Measurements from ENCODE around the gene KASH5. TPM values are rescaled to one million over a fixed set of nuclear protein-coding genes. Genes with fewer than 3 reads are reported as not detected.

The KASH5 gene
- total and polyA plus RNA-seq, 2 experiments from 2014 or later: 0.44 TPM; not detected in 1

- no peak for TF ChIP-seq NANOG (IDR thresholded peaks at IDR 0.05; ENCODE audit: borderline replicate concordance)
- TF ChIP-seq EZH2 (IDR thresholded peaks at IDR 0.05; ENCODE audit: low read depth, unreplicated experiment): no peak
- TF ChIP-seq ZNF114 (CRISPR knock-in tag; IDR thresholded peaks at IDR 0.05): no peak
- no peak for TF ChIP-seq POLR2AphosphoS5 (IDR thresholded peaks at IDR 0.05; ENCODE audit: low read depth)
- no peak for TF ChIP-seq CREB1 (CRISPR knock-in tag; IDR thresholded peaks at IDR 0.05; ENCODE audit: low read depth)
- no peak for TF ChIP-seq REST (IDR thresholded peaks at IDR 0.05; ENCODE audit: unreplicated experiment)
Measured at GRCh38 chr19:49453757-49454240, 65.8 kb downstream of the KASH5 start (continued).

GRCh38 chr19:49455773-49456172 lies 67.7 kb downstream of the KASH5 start:
- H3K27me3 Mint-ChIP-seq (ENCODE audit: insufficient read depth, low read depth, poor library complexity): peaks cover 19% of the 10 kb centered on the region
- no peak overlapping the region for H3K27ac ChIP-seq (ENCODE audit: low read depth)
- H3K9me3 Mint-ChIP-seq: peaks cover 9% of the 10 kb centered on the region; the same call in 2 of the 3 replicates
- H3K4me2 ChIP-seq: no peak overlapping the region
- H3K4me3 ChIP-seq: no peak overlapping the region
- ATAC-seq (no peak), DNase-seq (ENCODE audit: low spot score) (no peak)
- TF ChIP-seq ZNF114 (CRISPR knock-in tag; IDR thresholded peaks at IDR 0.05): no peak
- TF ChIP-seq ZNF462 (CRISPR knock-in tag; IDR thresholded peaks at IDR 0.05): no peak
- TF ChIP-seq JUNB (IDR thresholded peaks at IDR 0.05; ENCODE audit: unreplicated experiment): no peak
- no peak for TF ChIP-seq POLR2AphosphoS5 (IDR thresholded peaks at IDR 0.05; ENCODE audit: low read depth)
- peaks cover 37% of the 10 kb centered on the region for H3K36me3 Mint-ChIP-seq (ENCODE audit: low read depth)
- 0 out of 2 replicates have a peak, but pooled peaks cover 4% of the 10 kb centered on the region for H3F3A ChIP-seq (replicated peaks; ENCODE audit: low read depth)
- H3K36me3 ChIP-seq (ENCODE audit: insufficient read depth): no peaks in the 10 kb centered on the region
- no peaks in the 10 kb centered on the region for H3K27me3 ChIP-seq (ENCODE audit: insufficient read depth)
- H3K9me2 ChIP-seq (ENCODE audit: insufficient read depth): no peaks in the 10 kb centered on the region
- H4K20me1 ChIP-seq (replicated peaks; ENCODE audit: insufficient read depth): no peaks in the 10 kb centered on the region
- H2AFZ ChIP-seq: no peak overlapping the region
- H3K27ac Mint-ChIP-seq: no peak overlapping the region
- H3K4me1 Mint-ChIP-seq: peaks cover under 1% of the 10 kb centered on the region
- H3K4me3 Mint-ChIP-seq: no peak overlapping the region; the same call in 2 of the 3 replicates
- peaks cover 6% of the 10 kb centered on the region; the same call in 1 of the 2 replicates for H3K4me1 ChIP-seq (ENCODE audit: insufficient read depth)
- peaks cover 23% of the 10 kb centered on the region for H3K79me2 ChIP-seq (replicated peaks; ENCODE audit: insufficient read depth)

Data from GM23338 (cell line).